MM.1S (cell line): ENCODE measurements around the gene KIF20B.

ENCODE experiments used
- EZH2phosphoT487 ChIP-seq: fragments of 300-600 bp; sonication (generic); IDR thresholded peaks from 2 replicates; pipeline ENCODE4 v1.6.1; 2018; ENCODE audit warnings: antibody characterized with exemption, low read length
- TF ChIP-seq, protein P1 (sequence below): fragments of 300-600 bp; sonication (generic); IDR thresholded peaks from 2 replicates; pipeline ENCODE4 v1.5.1; 2016; ENCODE audit warnings: antibody characterized with exemption, low read length, mixed read lengths

DNA sequence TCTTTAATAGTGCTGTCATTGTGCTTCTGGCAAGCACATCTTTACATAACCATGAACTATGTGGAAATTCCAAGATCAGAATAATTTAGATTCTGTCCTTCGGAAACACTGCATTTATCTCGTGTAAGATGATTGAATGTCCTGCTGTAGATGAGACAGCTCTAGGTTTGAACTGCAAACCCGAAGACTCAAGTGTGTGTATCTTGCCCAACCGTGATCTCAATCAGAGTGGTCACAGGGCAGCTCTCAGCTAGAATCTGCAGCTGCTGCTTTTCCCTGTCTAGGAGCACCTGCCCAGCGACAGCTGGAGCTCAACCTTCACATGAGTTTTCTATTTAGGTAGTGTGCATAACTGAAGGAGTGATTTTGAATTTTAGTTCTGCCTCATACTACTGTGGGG lies 17.5 kb upstream of the KIF20B start:
- TF ChIP-seq, protein P1, sequence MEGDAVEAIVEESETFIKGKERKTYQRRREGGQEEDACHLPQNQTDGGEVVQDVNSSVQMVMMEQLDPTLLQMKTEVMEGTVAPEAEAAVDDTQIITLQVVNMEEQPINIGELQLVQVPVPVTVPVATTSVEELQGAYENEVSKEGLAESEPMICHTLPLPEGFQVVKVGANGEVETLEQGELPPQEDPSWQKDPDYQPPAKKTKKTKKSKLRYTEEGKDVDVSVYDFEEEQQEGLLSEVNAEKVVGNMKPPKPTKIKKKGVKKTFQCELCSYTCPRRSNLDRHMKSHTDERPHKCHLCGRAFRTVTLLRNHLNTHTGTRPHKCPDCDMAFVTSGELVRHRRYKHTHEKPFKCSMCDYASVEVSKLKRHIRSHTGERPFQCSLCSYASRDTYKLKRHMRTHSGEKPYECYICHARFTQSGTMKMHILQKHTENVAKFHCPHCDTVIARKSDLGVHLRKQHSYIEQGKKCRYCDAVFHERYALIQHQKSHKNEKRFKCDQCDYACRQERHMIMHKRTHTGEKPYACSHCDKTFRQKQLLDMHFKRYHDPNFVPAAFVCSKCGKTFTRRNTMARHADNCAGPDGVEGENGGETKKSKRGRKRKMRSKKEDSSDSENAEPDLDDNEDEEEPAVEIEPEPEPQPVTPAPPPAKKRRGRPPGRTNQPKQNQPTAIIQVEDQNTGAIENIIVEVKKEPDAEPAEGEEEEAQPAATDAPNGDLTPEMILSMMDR, result no peak
- no peak for TF ChIP-seq EZH2phosphoT487
